GM21576 (cell line): Measurements from ENCODE around the gene HNMT.

Source experiments
- ATAC-seq: cut with Tn5 transposase; IDR thresholded peaks from one replicate; pipeline ENCODE4 v1.9.1; 2021; ENCODE audit warnings: mild to moderate bottlenecking, moderate library complexity; ENCODE audit not compliant: unreplicated experiment

Gene HNMT

GRCh38 chr2:138009622-138010021, 45.3 kb downstream of the HNMT start:
- no peak for ATAC-seq

GRCh38 chr2:138010890-138011289, 46.6 kb downstream of the HNMT start:
- no peak for ATAC-seq

GRCh38 chr2:138012082-138012481, 47.8 kb downstream of the HNMT start:
- ATAC-seq = no peak

GRCh38 chr2:138012968-138013367, 48.7 kb downstream of the HNMT start:
- ATAC-seq = no peak

GRCh38 chr2:138013639-138014038, 49.4 kb downstream of the HNMT start:
- no peak for ATAC-seq

GRCh38 chr2:138015494-138015893, 51.2 kb downstream of the HNMT start:
- ATAC-seq = no peak

GRCh38 chr2:138016351-138017087, 52.2 kb downstream of the HNMT start:
- no peak for ATAC-seq

- ATAC-seq = no peak
These were observed 53.6 kb downstream of the HNMT start for GRCh38 chr2:138017824-138018223.

- no peak for ATAC-seq
These were observed 54.8 kb downstream of the HNMT start for GRCh38 chr2:138018866-138019688.

GRCh38 chr2:138020432-138020831, 56.2 kb downstream of the HNMT start:
- ATAC-seq = no peak

- no peak for ATAC-seq
These were observed 56.9 kb downstream of the HNMT start for GRCh38 chr2:138021154-138021553.

GRCh38 chr2:138023298-138023697, 59.0 kb downstream of the HNMT start:
- no peak for ATAC-seq

- no peak for ATAC-seq
These were observed 59.7 kb downstream of the HNMT start for GRCh38 chr2:138023976-138024375.

- no peak for ATAC-seq
These were observed 62.1 kb downstream of the HNMT start for GRCh38 chr2:138026111-138027020.

- peak; percentile 34 for ATAC-seq
These were observed 64.3 kb downstream of the HNMT start for GRCh38 chr2:138028538-138028937.

GRCh38 chr2:138029276-138029675, 65.0 kb downstream of the HNMT start:
- no peak for ATAC-seq

- peak; percentile 79 for ATAC-seq
These were observed 66.2 kb downstream of the HNMT start for GRCh38 chr2:138030459-138030858.

- ATAC-seq = no peak
These were observed 68.1 kb downstream of the HNMT start for GRCh38 chr2:138032334-138032733.

GRCh38 chr2:138034536-138034935, 70.3 kb downstream of the HNMT start:
- ATAC-seq = no peak

GRCh38 chr2:138035608-138036217, 71.4 kb downstream of the HNMT start:
- ATAC-seq = no peak

GRCh38 chr2:138036522-138036921, 72.2 kb downstream of the HNMT start:
- ATAC-seq = no peak
